GM23248 (cell line): Measurements from ENCODE around the gene LY6G6C. TPM values are rescaled to one million over a fixed set of nuclear protein-coding genes. Genes with fewer than 3 reads are reported as not detected.

ENCODE experiments used
- DNase-seq: peaks from one replicate; pipeline ENCODE4 v3.0.0-alpha.2; 2015
- H2AFZ ChIP-seq: fragments of 200-600 bp; sonication (generic); 2 replicates; pipeline ENCODE4 v1.6.1; 2016; ENCODE audit warnings: antibody characterized with exemption
- H3F3A ChIP-seq: fragments of 200-600 bp; sonication (generic); 2 replicates; pipeline ENCODE4 v1.6.1; 2016; ENCODE audit warnings: mild to moderate bottlenecking, antibody characterized with exemption, mixed run types; ENCODE audit not compliant: insufficient read depth
- H3K27ac ChIP-seq: fragments of 200-600 bp; sonication (generic); 2 replicates; pipeline ENCODE4 v1.5.1; 2016; ENCODE audit warnings: mild to moderate bottlenecking
- H3K27me3 ChIP-seq: fragments of 200-600 bp; sonication (generic); replicated peaks from 2 replicates; pipeline ENCODE4 v1.6.1; 2016; ENCODE audit warnings: mild to moderate bottlenecking; ENCODE audit not compliant: insufficient read depth
- H3K36me3 ChIP-seq: fragments of 200-600 bp; sonication (generic); 2 replicates; pipeline ENCODE4 v1.6.1; 2016; ENCODE audit warnings: low read depth, mild to moderate bottlenecking
- H3K4me1 ChIP-seq: fragments of 200-600 bp; sonication (generic); 2 replicates; pipeline ENCODE4 v1.6.1; 2016; ENCODE audit warnings: mild to moderate bottlenecking; ENCODE audit not compliant: insufficient read depth
- H3K4me2 ChIP-seq: fragments of 200-600 bp; sonication (generic); one replicate; pipeline ENCODE4 v1.6.1; 2016; ENCODE audit warnings: mild to moderate bottlenecking; ENCODE audit not compliant: unreplicated experiment
- H3K4me3 ChIP-seq: fragments of 200-600 bp; sonication (generic); 2 replicates; pipeline ENCODE4 v1.5.1; 2016; ENCODE audit warnings: mild to moderate bottlenecking
- H3K79me2 ChIP-seq: fragments of 200-600 bp; sonication (generic); 2 replicates; pipeline ENCODE4 v1.6.1; 2016; ENCODE audit warnings: mild to moderate bottlenecking; ENCODE audit not compliant: insufficient read depth
- H3K9ac ChIP-seq: fragments of 200-600 bp; sonication (generic); 2 replicates; pipeline ENCODE4 v1.6.1; 2016; ENCODE audit warnings: mild to moderate bottlenecking
- H3K9me2 ChIP-seq: fragments of 200-600 bp; sonication (generic); 2 replicates; pipeline ENCODE4 v1.6.1; 2016; ENCODE audit warnings: mixed run types, mild to moderate bottlenecking, moderate library complexity; ENCODE audit not compliant: insufficient read depth
- H3K9me3 ChIP-seq: fragments of 200-600 bp; sonication (generic); one replicate; pipeline ENCODE4 v1.6.1; 2017; ENCODE audit warnings: low read depth
- H4K20me1 ChIP-seq: fragments of 200-600 bp; sonication (generic); 2 replicates; pipeline ENCODE4 v1.6.0; 2016; ENCODE audit not compliant: insufficient read depth
- EZH2 ChIP-seq: fragments of 200-600 bp; sonication (generic); IDR thresholded peaks from 2 replicates; pipeline ENCODE4 v1.6.1; 2018; ENCODE audit warnings: antibody characterized with exemption, mild to moderate bottlenecking; ENCODE audit not compliant: insufficient read depth, poor library complexity, severe bottlenecking
- EZH2phosphoT487 ChIP-seq: fragments of 200-600 bp; sonication (generic); IDR thresholded peaks from 2 replicates; pipeline ENCODE4 v1.6.1; 2018; ENCODE audit warnings: antibody characterized with exemption, moderate library complexity, mild to moderate bottlenecking, low read depth; ENCODE audit not compliant: insufficient read depth
- WGBS, 2 experiments: methylation state at CpG; one replicate each; pipeline ENCODE4 v1.1.6; 2015 to 2017; ENCODE audit warnings: low lambda C conversion rate in 2 of 2, low coverage in 1 of 2; ENCODE audit errors: missing lambda C conversion rate in 2 of 2; 5-methylcytosine and 5-hydroxymethylcytosine counted together
- in situ Hi-C: fragments of 300-500 bp; cut with MboI; formaldehyde crosslinking; loops from 2 replicates; pipeline ENCODE4 v1.15.0; 2020
- microRNA-seq: library from miRNA; unstranded; fragments of <30 nt; microRNA quantifications from one replicate; pipeline ENCODE4, GENCODE V29; 2016; ENCODE audit warnings: borderline number of aligned reads
- polyA plus RNA-seq: library from polyadenylated mRNA; unstranded; fragments of >200 nt; fragmentation: Nextera tagmentation; extraction: Ambion mirVana; gene quantifications from 2 replicates; pipeline ENCODE4 v1.2.1, GENCODE V29; 2016
- small RNA-seq: library from RNA; depleted of rRNA; stranded (forward); fragments of <200 nt; gene quantifications from one replicate; pipeline ENCODE3, GENCODE V24; 2014; ENCODE audit warnings: low read depth, low replicate concordance
- total RNA-seq: library from RNA; depleted of rRNA; stranded (reverse); fragments of >200 nt; shearing (Covaris generic); gene quantifications from 2 replicates; pipeline ENCODE4 v1.2.3, GENCODE V29; 2014; rRNA removed

Gene LY6G6C
- total and polyA plus RNA-seq, 2 experiments from 2014 or later: not detected

DNA sequence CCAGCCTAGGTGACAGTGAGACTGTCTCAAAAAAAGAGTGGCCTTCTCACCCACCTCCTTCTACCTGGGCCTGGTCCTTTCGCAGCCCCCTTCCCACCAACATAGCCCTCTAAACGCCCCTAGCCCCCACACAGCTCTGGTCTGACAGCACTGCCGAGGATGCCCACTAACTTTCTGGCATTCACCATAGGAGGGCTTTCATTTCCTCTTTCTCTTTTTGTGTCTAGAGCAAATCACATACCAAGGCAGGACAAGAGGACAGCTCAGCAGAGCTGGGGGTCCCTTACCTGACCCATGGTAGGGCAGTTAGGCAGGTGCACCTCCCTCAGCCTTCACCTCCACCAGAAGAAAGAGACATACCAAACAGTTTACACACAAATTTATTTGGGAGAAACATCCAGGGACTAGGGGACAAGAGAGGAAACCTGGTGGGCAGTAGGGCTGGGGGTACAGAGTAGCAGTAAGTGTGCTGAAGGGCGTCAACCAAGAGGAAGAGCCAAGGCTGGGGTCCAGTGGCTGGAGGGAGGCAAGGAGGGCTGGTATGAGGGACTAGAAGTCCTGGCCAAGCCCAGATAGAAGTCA is 45.1 kb downstream of the LY6G6C start:
- H4K20me1 ChIP-seq: no peaks in the 10 kb centered on the region
- peak overlapping the region; percentile 45; the same call in 1 of the 2 replicates for H2AFZ ChIP-seq
- peaks cover 7% of the 10 kb centered on the region; the same call in 1 of the 2 replicates for H3K36me3 ChIP-seq
- TF ChIP-seq EZH2phosphoT487: no peak
- TF ChIP-seq EZH2: no peak
- H3K9ac ChIP-seq: no peak overlapping the region
- 88 to 89% methylated on average over 4 of the region's 4 CpGs for WGBS, 2 experiments
- no peak overlapping the region for H3K27ac ChIP-seq
- no peak overlapping the region for H3K4me2 ChIP-seq
- no peaks in the 10 kb centered on the region for H3K9me3 ChIP-seq
- H3F3A ChIP-seq: peaks cover 32% of the 10 kb centered on the region
- DNase-seq: no peak
- in situ Hi-C loops: no loop called here
- H3K9me2 ChIP-seq: no peaks in the 10 kb centered on the region
- H3K4me3 ChIP-seq: no peak overlapping the region
- no peaks in the 10 kb centered on the region for H3K79me2 ChIP-seq
- peaks cover 4% of the 10 kb centered on the region; the same call in 1 of the 2 replicates for H3K4me1 ChIP-seq
- H3K27me3 ChIP-seq: no peaks in the 10 kb centered on the region

DNA sequence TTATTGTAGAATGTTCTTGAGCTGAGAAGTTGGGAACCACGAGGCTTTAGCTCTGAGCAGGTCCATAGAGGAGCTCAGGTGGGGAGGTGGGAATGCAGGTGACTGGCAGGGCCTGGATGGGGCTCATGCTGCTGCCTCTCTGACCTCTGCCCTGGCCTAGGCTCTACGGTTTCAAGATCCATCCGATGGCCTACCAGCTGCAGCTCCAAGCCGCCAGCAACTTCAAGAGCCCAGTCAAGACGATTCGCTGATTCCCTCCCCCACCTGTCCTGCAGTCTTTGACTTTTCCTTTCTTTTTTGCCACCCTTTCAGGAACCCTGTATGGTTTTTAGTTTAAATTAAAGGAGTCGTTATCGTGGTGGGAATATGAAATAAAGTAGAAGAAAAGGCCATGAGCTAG is 51.9 kb downstream of the LY6G6C start, which contains the start of gene LY6G5B:
TSS of gene LY6G5B (plus strand) at position 301 of the 400 bp plus-strand sequence. CDS start 975 bp downstream, outside the sequence.
- Histone ChIP-seq H3K9me2 (no peaks in the 10 kb centered on the region), H3K9ac (peak within 1 kb of the TSS; percentile 93; the same call in 1 of the 2 replicates), H3K4me2 (no peak within 1 kb of the TSS), H3K4me1 (peaks cover 6% of the 10 kb centered on the region; the same call in 1 of the 2 replicates), H3F3A (peaks cover 22% of the 10 kb centered on the region), H4K20me1 (no peaks in the 10 kb centered on the region), H3K9me3 (no peaks in the 10 kb centered on the region), H2AFZ (no peak within 1 kb of the TSS), H3K4me3 (no peak within 1 kb of the TSS), H3K27ac (no peak within 1 kb of the TSS), H3K36me3 (peaks cover 28% of the 10 kb centered on the region), H3K79me2 (peaks cover 49% of the 10 kb centered on the region), H3K27me3 (no peaks in the 10 kb centered on the region)
- in situ Hi-C loops: no loop called here
- 81% methylated on average over 8 of the region's 8 CpGs for WGBS, 2 experiments
- no peak for DNase-seq
- TF ChIP-seq EZH2phosphoT487 (no peak), EZH2 (no peak)

Small RNAs within 50 kb of the gene (microRNA-seq; reads per million reads assigned to microRNA genes)
- not detected for gene MIR4646

Small RNAs within 50 kb of the gene (small RNA-seq; reads per million reads assigned to genes)
- gene LY6G6D: not detected
- not detected for gene MIR4646
- not detected for gene MSH5-SAPCD1
- gene RNU6-850P: not detected
- not detected for gene SAPCD1

Other genes starting within 250 kb of the LY6G6C start
Only the 30 nearest of the 41 such genes appear.
- not detected in 2 replicates for gene LTA, start 149.5 kb downstream of the LY6G6C start, total RNA-seq
- gene LTA, start 149.5 kb downstream of the LY6G6C start, polyA plus RNA-seq: not detected in 2 replicates
- gene TNF, start 146.2 kb downstream of the LY6G6C start, total RNA-seq: not detected in 2 replicates
- 0.11 TPM in 1 of 2 replicates, not detected in the other for gene TNF, start 146.2 kb downstream of the LY6G6C start, polyA plus RNA-seq
- not detected in 2 replicates for gene LTB, start 139.3 kb downstream of the LY6G6C start, total RNA-seq
- 0.23 TPM in 1 of 2 replicates, not detected in the other for gene LTB, start 139.3 kb downstream of the LY6G6C start, polyA plus RNA-seq
- not detected in 2 replicates for gene LST1, start 135.5 kb downstream of the LY6G6C start, total RNA-seq
- not detected in 2 replicates for gene LST1, start 135.5 kb downstream of the LY6G6C start, polyA plus RNA-seq
- gene NCR3, start 128.7 kb downstream of the LY6G6C start, total RNA-seq: not detected in 2 replicates
- not detected in 2 replicates for gene NCR3, start 128.7 kb downstream of the LY6G6C start, polyA plus RNA-seq
- not detected in 2 replicates for gene AIF1, start 106.5 kb downstream of the LY6G6C start, total RNA-seq
- gene AIF1, start 106.5 kb downstream of the LY6G6C start, polyA plus RNA-seq: not detected in 2 replicates
- gene PRRC2A, start 101.0 kb downstream of the LY6G6C start, total RNA-seq: 46.0 and 50.5 TPM in 2 replicates
- 42.5 and 47.2 TPM in 2 replicates for gene PRRC2A, start 101.0 kb downstream of the LY6G6C start, polyA plus RNA-seq
- 161 and 198 TPM in 2 replicates for gene BAG6, start 69.1 kb downstream of the LY6G6C start, total RNA-seq
- 88.2 and 90.8 TPM in 2 replicates for gene BAG6, start 69.1 kb downstream of the LY6G6C start, polyA plus RNA-seq
- 0.76 and 3.3 TPM in 2 replicates for gene APOM, start 65.9 kb downstream of the LY6G6C start, total RNA-seq
- gene APOM, start 65.9 kb downstream of the LY6G6C start, polyA plus RNA-seq: 5.6 and 5.9 TPM in 2 replicates
- gene C6orf47, start 61.0 kb downstream of the LY6G6C start, total RNA-seq: 20.3 and 28.5 TPM in 2 replicates
- gene C6orf47, start 61.0 kb downstream of the LY6G6C start, polyA plus RNA-seq: 19.4 and 19.5 TPM in 2 replicates
- 10.6 and 11.3 TPM in 2 replicates for gene GPANK1, start 56.7 kb downstream of the LY6G6C start, total RNA-seq
- gene GPANK1, start 56.7 kb downstream of the LY6G6C start, polyA plus RNA-seq: 19.3 and 20.0 TPM in 2 replicates
- gene CSNK2B, start 55.7 kb downstream of the LY6G6C start, total RNA-seq: 186 and 256 TPM in 2 replicates
- gene CSNK2B, start 55.7 kb downstream of the LY6G6C start, polyA plus RNA-seq: 224 and 229 TPM in 2 replicates
- 2.7 and 7.5 TPM in 2 replicates for gene LY6G5B, start 51.8 kb downstream of the LY6G6C start, total RNA-seq
- gene LY6G5B, start 51.8 kb downstream of the LY6G6C start, polyA plus RNA-seq: 3.9 and 5.9 TPM in 2 replicates
- gene LY6G5C, start 40.7 kb downstream of the LY6G6C start, total RNA-seq: 1.7 TPM in 1 of 2 replicates, not detected in the other
- 5.0 and 5.1 TPM in 2 replicates for gene LY6G5C, start 40.7 kb downstream of the LY6G6C start, polyA plus RNA-seq
- gene ABHD16A, start 18.4 kb downstream of the LY6G6C start, total RNA-seq: 54.0 and 59.9 TPM in 2 replicates
- 48.0 and 48.5 TPM in 2 replicates for gene ABHD16A, start 18.4 kb downstream of the LY6G6C start, polyA plus RNA-seq
- gene LY6G6F, start 14.9 kb downstream of the LY6G6C start, total RNA-seq: not detected in 2 replicates
- gene LY6G6F, start 14.9 kb downstream of the LY6G6C start, polyA plus RNA-seq: not detected in 2 replicates
- not detected in 2 replicates for gene LY6G6D, start 6.4 kb downstream of the LY6G6C start, total RNA-seq
- gene LY6G6D, start 6.4 kb downstream of the LY6G6C start, polyA plus RNA-seq: not detected in 2 replicates
- gene MPIG6B, start 1.6 kb upstream of the LY6G6C start, total RNA-seq: not detected in 2 replicates
- gene MPIG6B, start 1.6 kb upstream of the LY6G6C start, polyA plus RNA-seq: not detected in 2 replicates
- 76.6 and 93.3 TPM in 2 replicates for gene DDAH2, start 7.6 kb upstream of the LY6G6C start, total RNA-seq
- gene DDAH2, start 7.6 kb upstream of the LY6G6C start, polyA plus RNA-seq: 77.7 and 90.2 TPM in 2 replicates
- gene CLIC1, start 14.8 kb upstream of the LY6G6C start, total RNA-seq: 447 and 576 TPM in 2 replicates
- gene CLIC1, start 14.8 kb upstream of the LY6G6C start, polyA plus RNA-seq: 784 and 791 TPM in 2 replicates
- gene MSH5, start 18.3 kb upstream of the LY6G6C start, total RNA-seq: 4.3 and 7.1 TPM in 2 replicates
- gene MSH5, start 18.3 kb upstream of the LY6G6C start, polyA plus RNA-seq: 2.0 and 2.9 TPM in 2 replicates
- 2.5 TPM in 1 of 2 replicates, not detected in the other for gene SAPCD1, start 40.9 kb upstream of the LY6G6C start, total RNA-seq
- 0.85 and 1.3 TPM in 2 replicates for gene SAPCD1, start 40.9 kb upstream of the LY6G6C start, polyA plus RNA-seq
- 0.54 TPM in 1 of 2 replicates, not detected in the other for gene VWA7, start 55.6 kb upstream of the LY6G6C start, total RNA-seq
- gene VWA7, start 55.6 kb upstream of the LY6G6C start, polyA plus RNA-seq: 0.37 and 0.56 TPM in 2 replicates
- 47.6 and 66.4 TPM in 2 replicates for gene VARS1, start 74.0 kb upstream of the LY6G6C start, total RNA-seq
- gene VARS1, start 74.0 kb upstream of the LY6G6C start, polyA plus RNA-seq: 39.1 and 39.8 TPM in 2 replicates
- gene LSM2, start 85.2 kb upstream of the LY6G6C start, total RNA-seq: 32.5 and 40.3 TPM in 2 replicates
- 48.4 and 52.3 TPM in 2 replicates for gene LSM2, start 85.2 kb upstream of the LY6G6C start, polyA plus RNA-seq
- 1.3 and 1.7 TPM in 2 replicates for gene HSPA1L, start 93.5 kb upstream of the LY6G6C start, total RNA-seq
- gene HSPA1L, start 93.5 kb upstream of the LY6G6C start, polyA plus RNA-seq: 0.85 and 0.91 TPM in 2 replicates
- gene HSPA1A, start 93.8 kb upstream of the LY6G6C start, total RNA-seq: 86.1 and 107 TPM in 2 replicates
- gene HSPA1A, start 93.8 kb upstream of the LY6G6C start, polyA plus RNA-seq: 67.5 and 76.3 TPM in 2 replicates
- gene HSPA1B, start 106.0 kb upstream of the LY6G6C start, total RNA-seq: 104 and 124 TPM in 2 replicates
- 58.0 and 61.3 TPM in 2 replicates for gene HSPA1B, start 106.0 kb upstream of the LY6G6C start, polyA plus RNA-seq
- gene NEU1, start 141.1 kb upstream of the LY6G6C start, total RNA-seq: 38.3 and 40.2 TPM in 2 replicates
- gene NEU1, start 141.1 kb upstream of the LY6G6C start, polyA plus RNA-seq: 27.8 TPM in 2 replicates
- not detected in 2 replicates for gene SLC44A4, start 157.3 kb upstream of the LY6G6C start, total RNA-seq
- gene SLC44A4, start 157.3 kb upstream of the LY6G6C start, polyA plus RNA-seq: not detected in 2 replicates